ENCODE measurements around the gene PPP1R14C.

DNA sequence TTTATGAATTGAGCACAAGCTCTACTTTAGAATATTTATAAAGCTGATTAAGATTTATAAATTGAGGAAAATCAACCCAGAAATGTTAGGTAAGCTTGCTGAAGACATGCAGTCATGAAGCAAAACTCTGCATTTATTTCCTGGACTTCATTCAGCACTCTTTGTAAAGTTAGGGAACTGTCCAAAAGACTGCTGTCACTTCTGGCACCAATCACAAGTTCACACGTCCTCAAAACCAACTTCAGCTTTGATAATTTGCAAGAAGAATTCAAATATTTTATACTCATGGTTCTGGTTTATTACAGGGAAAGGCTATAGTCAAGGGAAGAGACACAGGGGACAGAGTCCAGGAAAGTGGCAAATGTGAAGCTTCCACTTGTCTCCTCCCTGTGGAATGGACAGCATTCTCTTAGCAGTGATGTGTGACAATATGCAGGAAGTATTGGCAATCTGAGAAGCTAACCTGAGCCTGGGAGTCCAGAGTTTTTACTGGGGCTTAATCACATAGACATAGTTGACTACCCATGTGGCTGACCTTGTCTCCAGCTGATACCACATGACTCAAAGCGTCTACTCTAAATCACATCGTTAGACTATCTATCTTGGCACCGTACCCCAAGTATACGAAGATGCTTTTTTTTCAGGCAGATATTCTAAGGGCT, 85.4 kb downstream of the PPP1R14C start:
- TF ChIP-seq, protein P1, sequence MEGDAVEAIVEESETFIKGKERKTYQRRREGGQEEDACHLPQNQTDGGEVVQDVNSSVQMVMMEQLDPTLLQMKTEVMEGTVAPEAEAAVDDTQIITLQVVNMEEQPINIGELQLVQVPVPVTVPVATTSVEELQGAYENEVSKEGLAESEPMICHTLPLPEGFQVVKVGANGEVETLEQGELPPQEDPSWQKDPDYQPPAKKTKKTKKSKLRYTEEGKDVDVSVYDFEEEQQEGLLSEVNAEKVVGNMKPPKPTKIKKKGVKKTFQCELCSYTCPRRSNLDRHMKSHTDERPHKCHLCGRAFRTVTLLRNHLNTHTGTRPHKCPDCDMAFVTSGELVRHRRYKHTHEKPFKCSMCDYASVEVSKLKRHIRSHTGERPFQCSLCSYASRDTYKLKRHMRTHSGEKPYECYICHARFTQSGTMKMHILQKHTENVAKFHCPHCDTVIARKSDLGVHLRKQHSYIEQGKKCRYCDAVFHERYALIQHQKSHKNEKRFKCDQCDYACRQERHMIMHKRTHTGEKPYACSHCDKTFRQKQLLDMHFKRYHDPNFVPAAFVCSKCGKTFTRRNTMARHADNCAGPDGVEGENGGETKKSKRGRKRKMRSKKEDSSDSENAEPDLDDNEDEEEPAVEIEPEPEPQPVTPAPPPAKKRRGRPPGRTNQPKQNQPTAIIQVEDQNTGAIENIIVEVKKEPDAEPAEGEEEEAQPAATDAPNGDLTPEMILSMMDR (IDR thresholded peaks at IDR 0.05): no peak
- no peak for TF ChIP-seq POLR2A (IDR thresholded peaks at IDR 0.05)

Measured in uterus (tissue), 2 donors.